Germinal center (tissue), 1 donor: ENCODE data around the gene PAX2.

Source experiments
- DNase-seq: peaks from one replicate; pipeline ENCODE4 v3.0.0; 2012; ENCODE audit warnings: mixed read lengths, low spot score

PAX2 gene

DNA sequence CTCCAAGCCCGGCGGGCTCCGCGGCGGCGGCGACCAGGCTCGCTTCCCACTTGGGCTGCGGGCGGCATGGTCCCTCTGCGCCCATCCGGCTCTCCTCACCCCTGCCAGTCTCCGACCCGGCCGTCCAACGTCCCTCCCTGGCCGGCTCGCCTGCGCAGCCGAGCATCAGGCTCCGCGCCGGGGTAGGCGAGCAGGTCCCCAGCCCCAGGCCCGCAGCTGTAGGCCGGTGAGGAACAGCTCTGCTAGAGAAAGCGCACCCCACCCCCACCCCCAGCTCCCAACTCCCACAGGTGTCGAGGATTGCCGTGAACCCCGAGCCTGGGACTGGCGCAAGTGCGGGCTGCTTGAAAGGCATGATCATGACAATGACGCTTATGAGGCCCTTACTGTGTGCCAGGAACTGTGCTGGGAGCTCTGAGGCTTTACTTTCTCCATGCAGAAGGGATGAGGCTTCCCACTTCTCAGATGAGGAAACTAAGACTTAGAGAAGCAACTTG is 20.8 kb upstream of the PAX2 start:
- DNase-seq, result no peak

DNA sequence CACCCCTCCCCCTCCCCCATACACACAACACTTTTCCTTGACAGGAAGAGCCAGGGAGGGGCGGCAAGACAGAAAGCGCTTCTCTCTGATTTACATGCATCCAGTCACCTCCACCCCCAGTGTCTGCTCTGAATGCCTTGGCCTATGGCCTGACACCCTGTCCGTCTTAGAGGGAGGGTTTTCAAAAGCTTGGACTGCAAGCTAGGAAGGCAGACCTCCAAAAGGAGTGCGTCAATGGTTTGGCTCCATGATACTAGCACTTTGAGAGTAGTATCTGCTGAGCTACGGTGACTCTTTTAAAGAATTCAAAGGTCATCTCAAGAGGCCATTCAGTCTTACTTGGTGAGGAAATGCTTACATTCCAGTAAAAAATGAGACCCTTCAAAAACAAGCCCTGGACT is 20.3 kb upstream of the PAX2 start:
- no peak for DNase-seq

- no peak for DNase-seq
These were observed 19.4 kb upstream of the PAX2 start for GRCh38 chr10:100725869-100726426.

GRCh38 chr10:100727808-100728207 is 17.6 kb upstream of the PAX2 start:
- DNase-seq, result no peak

DNA sequence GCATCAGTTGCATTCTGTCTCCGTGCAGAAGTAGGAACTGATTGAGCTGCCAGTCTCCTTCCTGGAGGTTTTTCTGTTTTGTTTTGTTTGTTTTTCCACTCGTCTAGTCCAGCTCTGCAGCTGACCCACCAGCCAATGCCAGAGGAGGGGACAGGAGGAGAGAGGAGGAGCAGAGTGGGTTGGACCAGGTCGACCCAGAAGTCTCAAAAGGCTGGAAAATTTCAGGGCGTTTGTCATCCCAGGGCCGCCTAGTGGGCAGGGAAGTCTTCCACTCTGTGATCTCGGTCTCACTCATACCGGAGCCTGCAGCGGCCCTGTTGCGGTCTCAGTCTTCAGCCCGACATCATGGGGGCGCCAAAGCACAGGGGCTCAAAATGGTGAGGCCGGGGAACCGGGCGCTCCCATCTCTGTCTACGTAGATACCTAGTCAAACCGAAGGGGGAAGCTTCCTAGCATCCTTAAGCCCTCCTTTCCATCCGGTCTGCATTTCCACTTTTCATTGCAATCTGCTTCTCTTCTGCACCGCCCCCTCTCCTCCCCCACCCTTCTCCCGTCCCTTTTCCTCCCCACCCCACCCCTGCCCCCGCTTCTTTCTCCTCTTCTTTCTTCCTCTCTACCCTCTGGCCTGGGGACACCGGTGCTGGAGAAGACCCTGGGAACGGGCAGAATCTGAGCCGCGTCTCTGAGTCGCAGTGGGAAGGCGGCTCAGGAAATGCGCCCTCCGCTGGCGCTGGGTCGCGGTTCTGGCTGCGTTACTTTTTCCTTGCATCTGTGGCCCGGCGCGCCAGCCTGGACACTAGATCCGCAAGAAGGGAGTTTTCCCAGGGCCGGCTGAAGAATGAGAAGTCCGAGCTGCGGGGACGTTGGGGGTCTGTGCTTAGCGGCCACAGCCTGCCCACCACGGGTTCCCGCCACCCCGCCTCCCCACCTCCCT is 16.2 kb upstream of the PAX2 start:
- no peak for DNase-seq

DNA sequence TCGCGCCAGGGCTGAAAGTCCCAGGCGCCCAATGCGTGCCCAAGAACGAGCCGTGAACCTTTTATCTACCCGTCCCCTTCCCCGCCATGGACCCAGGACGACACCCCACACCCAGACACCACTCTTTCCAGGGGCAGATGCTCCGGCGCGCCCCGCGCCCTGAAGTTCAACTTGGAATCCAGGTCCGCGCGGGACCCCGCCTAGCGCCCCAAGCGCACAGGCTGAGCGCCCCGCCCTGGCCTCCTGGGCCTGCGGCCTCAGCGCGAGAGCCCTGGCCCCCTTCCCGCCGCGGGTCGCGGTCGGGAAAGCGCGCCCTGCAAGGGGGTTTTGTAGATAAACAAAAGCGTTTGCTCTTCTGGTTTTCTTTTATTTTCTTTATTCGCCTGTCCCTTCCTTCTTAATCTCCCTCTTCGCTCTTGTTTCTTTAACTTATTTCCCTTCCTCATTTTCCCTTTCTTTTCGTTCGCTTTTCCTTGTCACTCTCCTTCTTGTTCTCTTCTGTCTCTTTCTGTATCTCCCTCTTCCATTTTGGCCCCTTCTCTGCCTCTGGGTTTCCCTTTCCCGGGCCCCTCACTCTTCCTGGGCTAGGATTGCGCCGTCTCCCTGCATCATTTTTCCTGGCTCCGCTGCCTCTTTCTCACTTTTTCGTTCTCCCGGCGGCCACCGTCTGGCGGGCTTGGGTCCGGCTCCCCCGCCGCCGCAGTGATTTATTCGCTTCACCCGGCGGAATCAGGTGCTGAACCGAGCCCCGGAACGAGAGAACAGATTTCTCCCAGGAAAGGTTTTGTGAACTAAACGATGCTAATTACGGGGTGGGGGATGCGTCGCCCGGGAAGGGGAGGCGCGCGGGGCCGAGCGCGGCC is 15.3 kb upstream of the PAX2 start:
- DNase-seq, result no peak

DNA sequence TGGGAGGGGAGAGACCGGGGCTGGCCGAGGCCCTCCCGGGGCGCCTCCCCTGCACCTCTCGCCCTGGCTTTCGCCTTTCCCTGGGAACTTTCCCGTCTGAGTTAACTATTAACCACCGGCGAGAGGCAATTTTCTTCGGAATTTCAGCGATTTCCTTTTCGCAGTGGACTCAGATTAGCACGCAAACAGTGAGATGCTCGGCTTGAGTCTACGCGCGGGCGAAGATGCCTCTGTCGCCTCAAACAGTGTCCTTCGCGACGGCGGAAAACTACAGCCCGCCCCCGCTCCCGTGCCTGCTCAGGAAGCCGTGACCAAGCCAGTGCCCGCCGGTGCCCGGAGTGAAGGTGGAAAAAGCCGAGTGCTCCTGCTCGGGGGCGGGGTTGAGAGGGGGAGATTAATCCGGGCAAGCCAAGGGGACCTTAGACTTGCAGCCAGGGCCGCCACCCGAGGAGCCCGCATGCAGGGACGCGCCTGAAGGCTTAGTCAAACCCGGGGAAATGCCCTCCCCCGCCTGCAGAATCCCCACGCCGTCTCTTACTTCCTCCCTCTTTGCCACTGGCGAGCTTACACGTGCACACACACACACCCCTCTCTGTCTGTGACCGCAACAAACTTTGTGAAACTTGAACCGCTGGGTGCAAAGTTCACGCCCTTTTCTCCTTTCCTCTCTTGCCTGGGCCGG is 14.5 kb upstream of the PAX2 start:
- DNase-seq, result no peak

DNA sequence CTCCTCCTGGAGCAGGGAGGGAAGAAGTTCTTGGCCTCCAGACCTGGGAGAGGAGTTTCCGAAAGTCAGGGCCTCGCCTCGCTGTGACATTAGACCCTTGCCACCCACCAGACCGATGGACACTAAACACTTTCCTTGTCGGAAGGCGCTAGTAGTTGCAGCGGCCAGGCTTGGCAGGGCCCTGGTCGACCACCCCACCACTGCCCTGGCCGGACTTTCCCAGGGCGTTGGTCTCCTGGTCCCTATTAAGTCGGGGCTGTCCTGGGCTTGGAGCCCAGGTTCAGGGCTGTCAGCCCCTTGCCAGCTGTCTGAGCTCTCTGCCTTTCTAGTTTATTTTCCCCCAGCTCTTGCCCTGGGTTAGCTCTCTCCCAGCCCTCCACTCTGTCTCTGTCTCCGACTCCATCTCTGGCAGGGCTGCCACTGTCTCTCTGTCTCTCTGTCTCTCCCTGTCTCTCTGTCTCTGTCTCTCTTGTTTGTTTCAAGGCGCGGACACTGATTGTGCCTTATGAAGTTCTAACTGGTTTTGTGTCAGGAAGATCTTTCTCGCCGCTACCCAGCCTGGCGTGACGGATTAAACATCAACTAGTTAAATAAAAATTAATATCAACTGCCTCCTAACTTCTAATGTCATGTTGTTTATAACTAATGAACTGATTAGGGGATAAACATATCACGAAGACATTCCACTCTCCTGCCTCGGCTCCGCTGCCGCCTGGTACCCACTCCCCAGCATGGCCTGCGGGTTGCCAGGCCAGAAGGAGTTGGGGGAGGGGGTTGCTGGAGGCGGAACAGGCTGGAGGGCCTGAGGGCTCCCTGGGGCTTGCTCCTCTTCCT is 13.8 kb upstream of the PAX2 start:
- DNase-seq, result no peak

DNA sequence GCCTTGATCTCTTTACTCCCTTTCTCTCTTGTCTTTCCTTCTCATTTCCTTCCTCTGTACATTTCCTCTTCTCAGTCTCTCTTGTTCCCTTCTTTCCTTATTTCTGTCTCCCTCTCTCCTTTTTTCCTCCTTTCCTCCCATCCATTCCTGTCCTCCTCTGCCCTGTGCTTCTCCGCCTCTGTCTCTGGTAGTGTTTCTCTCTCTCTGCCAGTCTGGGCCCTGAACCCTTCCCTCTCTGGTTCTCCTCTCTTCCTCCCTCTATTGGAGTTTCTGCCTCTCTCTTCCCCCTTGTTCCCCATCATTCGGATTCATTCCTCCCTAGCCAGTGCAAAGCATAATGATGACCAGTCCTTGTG is 13.2 kb upstream of the PAX2 start:
- DNase-seq, result no peak

DNA sequence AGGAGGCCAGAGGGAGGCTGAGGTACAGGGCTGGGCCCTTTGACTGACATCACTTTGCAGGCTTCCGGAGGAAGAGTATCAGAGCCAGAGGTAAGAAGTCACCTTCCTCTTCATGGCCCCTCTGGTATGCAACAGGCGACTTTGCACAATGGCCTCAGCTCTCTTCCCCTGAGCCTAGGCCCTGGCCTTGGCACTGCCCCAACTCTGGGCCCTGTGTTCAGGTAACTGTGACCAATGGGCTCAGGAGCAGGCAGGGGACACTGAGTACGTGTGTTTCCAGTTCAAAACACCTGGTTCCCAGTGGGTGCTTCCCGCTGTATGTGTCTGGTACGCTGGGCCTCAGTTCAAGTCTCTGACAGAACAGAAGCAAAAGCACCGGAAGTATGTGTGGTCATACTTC is 12.1 kb upstream of the PAX2 start:
- DNase-seq, result no peak

GRCh38 chr10:100734295-100735086 is 10.9 kb upstream of the PAX2 start:
- DNase-seq, result no peak

DNA sequence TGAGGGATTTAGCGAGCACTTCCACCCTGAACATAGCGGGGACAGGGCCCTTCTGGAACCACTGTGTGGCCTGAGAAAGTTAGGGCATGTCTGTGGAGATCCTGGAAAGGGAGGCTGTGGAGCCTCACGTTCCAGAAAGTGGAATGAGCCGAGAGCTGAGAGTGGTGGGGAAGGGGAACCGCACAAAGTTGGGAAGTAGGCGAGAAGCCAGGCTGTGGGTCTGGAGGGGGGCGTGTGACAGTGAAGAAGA is 10.4 kb upstream of the PAX2 start:
- DNase-seq, result no peak

- DNase-seq, result no peak
These were observed 9.8 kb upstream of the PAX2 start for GRCh38 chr10:100735337-100736143.

DNA sequence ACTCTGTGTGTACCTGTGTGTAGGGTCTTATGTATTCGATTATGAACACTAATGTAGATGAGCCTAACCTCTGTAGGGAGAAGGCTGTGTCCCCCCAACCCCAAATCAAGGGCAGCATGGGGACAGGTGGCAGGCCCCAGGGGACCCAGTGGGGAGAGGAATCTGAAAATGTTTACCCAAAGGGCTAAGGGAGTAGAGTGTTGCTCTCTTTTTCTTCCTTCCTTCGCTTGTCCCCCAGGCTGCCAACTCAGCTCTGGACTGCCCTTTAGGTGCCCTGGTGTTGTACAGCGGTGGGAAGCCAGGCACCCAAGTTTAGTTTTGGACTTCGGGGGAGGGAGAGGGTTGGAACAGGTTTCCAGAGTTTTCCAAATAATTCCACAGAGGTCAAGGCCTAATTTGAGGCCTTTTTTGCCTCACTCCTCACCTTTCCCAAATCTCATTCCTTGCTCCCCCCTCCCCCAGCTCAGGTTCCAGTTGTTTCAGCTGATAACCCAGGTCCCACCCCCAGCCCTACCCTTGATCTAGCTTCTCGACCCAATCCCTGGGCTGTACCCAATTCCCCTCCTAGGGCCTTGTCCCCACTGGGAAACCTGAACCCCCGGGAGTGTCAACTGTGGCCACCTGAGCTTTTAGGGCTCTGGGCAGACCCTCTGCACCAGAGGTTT is 9.1 kb upstream of the PAX2 start:
- no peak for DNase-seq

GRCh38 chr10:100736809-100737354 is 8.5 kb upstream of the PAX2 start:
- no peak for DNase-seq

DNA sequence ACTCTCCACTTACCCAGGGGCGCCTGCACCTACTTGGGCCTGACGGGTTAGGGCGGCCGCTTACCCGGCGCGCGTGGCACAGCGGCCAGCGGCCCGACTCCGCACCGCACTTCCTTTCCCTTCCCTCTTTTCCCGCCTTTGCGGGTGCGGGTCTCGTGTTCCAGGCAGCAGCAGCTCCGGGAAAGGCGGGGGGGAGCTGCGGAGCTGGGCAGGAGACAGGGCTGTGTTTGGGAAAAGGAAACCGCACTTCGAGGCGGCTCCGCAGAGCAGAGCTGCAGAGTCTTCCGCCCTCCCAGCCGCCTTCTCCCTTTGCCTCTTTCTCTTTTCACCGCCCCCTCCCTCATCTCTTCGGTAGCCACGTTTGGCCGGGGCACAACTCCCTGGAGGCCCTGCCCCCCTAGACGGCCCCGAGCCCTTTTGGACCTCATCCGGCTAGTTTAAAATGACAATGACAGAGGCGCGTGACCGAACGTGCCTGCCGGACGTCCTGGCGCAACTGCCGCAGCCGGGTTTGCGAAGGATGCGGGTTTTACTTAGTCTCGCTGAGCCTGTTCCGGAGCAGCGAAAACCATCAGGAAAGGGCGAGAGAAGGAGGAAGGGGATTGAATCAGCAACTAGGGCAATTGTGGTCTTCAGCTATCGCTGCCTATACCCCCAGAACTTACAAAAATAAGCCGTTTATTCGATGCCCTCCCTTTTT is 7.9 kb upstream of the PAX2 start:
- DNase-seq, result no peak

GRCh38 chr10:100738055-100738827 is 7.1 kb upstream of the PAX2 start:
- no peak for DNase-seq
